Colonic mucosa (tissue), 4 donors: ENCODE results near the gene PARVG. TPM values are rescaled to one million over a fixed set of nuclear protein-coding genes. Genes with fewer than 3 reads are reported as not detected.

ENCODE experiments used
- DNase-seq: peaks from one replicate; pipeline ENCODE4 v3.0.0-alpha.2; 2020
- H3K27ac ChIP-seq: fragments of 200-600 bp; one replicate; pipeline ENCODE4 v1.8.0; 2021
- H3K27me3 ChIP-seq: fragments of 200-600 bp; one replicate; pipeline ENCODE4 v1.8.0; 2021
- H3K36me3 ChIP-seq: fragments of 200-600 bp; one replicate; pipeline ENCODE4 v1.8.0; 2021
- H3K4me1 ChIP-seq: fragments of 200-600 bp; one replicate; pipeline ENCODE4 v1.8.0; 2021; ENCODE audit warnings: mild to moderate bottlenecking
- H3K4me3 ChIP-seq: fragments of 200-600 bp; one replicate; pipeline ENCODE4 v1.8.0; 2021
- H3K9ac ChIP-seq, 2 donors: one replicate each; pipeline ENCODE4 v1.7.0; 2013; ENCODE audit warnings: control low read depth in 2 of 2, low read depth in 2 of 2, low read length in 2 of 2
- H3K9me3 ChIP-seq: fragments of 200-600 bp; one replicate; pipeline ENCODE4 v1.8.0; 2021
- intact Hi-C: fragments of 100-400 bp; cut with DNase I; formaldehyde crosslinking; loops from one replicate; pipeline ENCODE4 v1.14.1; 2022
- total RNA-seq, 2 donors: library from RNA; stranded (reverse); fragmentation: NEBNext Ultra II Directional in 1 of 2; extraction: Animal tissue kit (Norgen Biotek cat#: 25700) in 1 of 2; gene quantifications; one replicate each; pipeline ENCODE4 v1.2.1, GENCODE V29; 2021
- TF ChIP-seq, protein P1 (sequence below): fragments of 200-600 bp; IDR thresholded peaks from one replicate; pipeline ENCODE4 v1.8.0; 2022; ENCODE audit warnings: antibody characterized with exemption, mild to moderate bottlenecking
- donor health status: healthy.
- donor health status: DM: no; HTN: no; CAD: no.
- donor health status: DM: no; HTN: no; CAD: no.

PARVG gene
- total RNA-seq, 2 donors from 2014 or later = 2.4 to 4.1 TPM

DNA sequence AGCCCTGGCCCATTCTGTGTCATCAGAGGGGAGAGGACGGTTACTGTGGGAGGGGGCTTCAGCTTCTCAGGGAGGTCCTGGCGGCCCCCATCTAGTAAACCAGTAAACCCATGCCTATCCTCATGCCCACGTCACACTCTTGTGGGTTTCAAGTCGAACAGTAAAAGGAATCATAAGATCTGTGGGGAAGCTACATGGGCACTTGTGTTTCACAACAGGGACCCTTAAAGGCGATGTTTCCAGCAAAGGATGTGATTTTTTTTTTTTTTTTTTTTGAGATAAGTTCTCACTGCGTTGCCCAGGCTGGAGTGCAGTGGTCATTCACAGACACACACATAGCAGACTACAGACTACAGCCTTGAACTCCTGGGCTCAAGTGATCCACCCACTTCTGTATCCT is 9.2 kb upstream of the PARVG start:
- Histone ChIP-seq H3K4me3 (no peak overlapping the region), H3K27ac (no peak overlapping the region), H3K27me3 (no peaks in the 10 kb centered on the region), H3K9ac (no peak overlapping the region), H3K9me3 (no peaks in the 10 kb centered on the region), H3K36me3 (no peaks in the 10 kb centered on the region), H3K4me1 (no peaks in the 10 kb centered on the region)
- intact Hi-C loops = no loop called here
- DNase-seq = no peak
- TF ChIP-seq, protein P1, sequence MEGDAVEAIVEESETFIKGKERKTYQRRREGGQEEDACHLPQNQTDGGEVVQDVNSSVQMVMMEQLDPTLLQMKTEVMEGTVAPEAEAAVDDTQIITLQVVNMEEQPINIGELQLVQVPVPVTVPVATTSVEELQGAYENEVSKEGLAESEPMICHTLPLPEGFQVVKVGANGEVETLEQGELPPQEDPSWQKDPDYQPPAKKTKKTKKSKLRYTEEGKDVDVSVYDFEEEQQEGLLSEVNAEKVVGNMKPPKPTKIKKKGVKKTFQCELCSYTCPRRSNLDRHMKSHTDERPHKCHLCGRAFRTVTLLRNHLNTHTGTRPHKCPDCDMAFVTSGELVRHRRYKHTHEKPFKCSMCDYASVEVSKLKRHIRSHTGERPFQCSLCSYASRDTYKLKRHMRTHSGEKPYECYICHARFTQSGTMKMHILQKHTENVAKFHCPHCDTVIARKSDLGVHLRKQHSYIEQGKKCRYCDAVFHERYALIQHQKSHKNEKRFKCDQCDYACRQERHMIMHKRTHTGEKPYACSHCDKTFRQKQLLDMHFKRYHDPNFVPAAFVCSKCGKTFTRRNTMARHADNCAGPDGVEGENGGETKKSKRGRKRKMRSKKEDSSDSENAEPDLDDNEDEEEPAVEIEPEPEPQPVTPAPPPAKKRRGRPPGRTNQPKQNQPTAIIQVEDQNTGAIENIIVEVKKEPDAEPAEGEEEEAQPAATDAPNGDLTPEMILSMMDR = no peak

DNA sequence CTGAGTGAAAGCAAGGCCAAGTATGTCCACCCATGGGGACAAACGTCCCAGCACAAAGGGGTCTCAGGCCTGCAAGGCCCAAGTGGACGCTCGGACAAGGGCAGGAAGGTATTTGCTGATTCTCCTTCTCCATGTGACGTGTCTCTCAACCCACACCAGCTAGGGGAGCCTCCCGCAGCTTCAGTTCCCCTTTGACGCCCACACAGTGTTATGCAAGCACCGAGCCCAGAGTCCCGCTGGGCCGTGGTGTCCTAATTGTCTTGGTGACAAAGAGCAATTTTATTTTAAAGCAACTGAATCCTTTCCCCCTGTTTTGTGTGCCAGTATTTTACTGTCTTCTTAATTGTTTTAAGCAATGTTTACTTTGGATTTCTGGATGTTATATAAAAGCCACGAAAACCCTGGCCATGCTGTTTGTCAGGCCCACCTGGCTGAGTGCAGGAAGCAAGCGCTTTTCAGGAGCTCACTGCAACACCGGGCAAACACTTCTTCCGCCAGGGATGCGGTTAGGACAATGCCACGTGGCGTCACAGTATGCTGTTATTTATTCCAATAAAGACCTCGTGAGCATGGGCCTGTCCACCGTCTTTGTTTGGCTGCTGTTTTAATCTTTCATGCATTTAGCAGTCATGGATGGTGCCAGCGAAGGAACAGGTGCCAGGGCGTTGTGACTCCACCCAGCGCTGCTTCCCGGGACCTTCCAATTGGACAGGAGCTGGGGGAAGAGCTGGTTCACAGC is 8.2 kb upstream of the PARVG start:
- no peaks in the 10 kb centered on the region for H3K27me3 ChIP-seq
- no peak overlapping the region for H3K27ac ChIP-seq
- H3K4me1 ChIP-seq = no peaks in the 10 kb centered on the region
- no peaks in the 10 kb centered on the region for H3K36me3 ChIP-seq
- no peaks in the 10 kb centered on the region for H3K9me3 ChIP-seq
- no peak overlapping the region for H3K9ac ChIP-seq
- intact Hi-C loops = no loop called here
- TF ChIP-seq, protein P1 = no peak
- peak; percentile 29 for DNase-seq
- no peak overlapping the region for H3K4me3 ChIP-seq

DNA sequence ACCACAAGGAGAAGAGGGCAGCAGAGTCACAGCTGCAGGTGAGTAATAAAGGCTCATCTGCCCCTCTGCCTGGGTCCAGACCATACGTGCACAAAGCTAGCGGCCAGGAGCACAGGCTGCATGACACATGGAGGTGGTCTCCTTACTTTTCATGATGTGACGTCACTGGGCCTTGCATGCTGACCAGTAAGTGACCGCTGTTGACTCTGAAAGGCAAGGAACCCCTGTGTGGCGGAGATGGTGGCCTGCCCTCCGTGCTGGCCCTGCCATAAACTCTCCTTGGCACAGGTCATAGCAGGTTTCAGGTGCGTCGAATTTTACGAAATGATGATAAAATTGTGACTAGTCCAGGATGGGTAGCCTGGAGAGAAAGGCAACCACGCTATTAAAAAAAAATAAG is 7.6 kb upstream of the PARVG start:
- no peak overlapping the region for H3K9ac ChIP-seq
- no peaks in the 10 kb centered on the region for H3K4me1 ChIP-seq
- intact Hi-C loops = no loop called here
- H3K27me3 ChIP-seq = no peaks in the 10 kb centered on the region
- H3K27ac ChIP-seq = no peak overlapping the region
- H3K4me3 ChIP-seq = no peak overlapping the region
- TF ChIP-seq, protein P1 = no peak
- H3K9me3 ChIP-seq = no peaks in the 10 kb centered on the region
- H3K36me3 ChIP-seq = no peaks in the 10 kb centered on the region
- no peak for DNase-seq

DNA sequence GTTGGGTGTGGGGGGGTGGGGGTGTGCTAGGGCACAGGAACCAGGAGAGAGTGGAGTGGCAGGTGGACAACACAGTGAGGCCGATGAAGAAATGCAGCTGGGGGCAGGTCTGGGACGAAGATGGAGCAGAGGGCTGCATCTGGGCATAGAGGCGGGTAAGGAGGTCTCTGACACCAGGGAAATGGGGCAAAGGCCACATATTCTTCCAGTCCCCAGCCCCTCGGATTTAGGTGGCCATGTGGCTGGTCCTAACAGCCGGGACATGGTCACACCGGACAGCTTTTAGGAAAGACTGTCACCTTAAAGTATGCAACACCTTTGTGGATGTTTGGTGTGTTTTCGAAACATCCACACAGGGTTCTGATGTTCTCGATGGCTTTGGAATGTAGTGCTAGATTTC is 5.0 kb upstream of the PARVG start:
- TF ChIP-seq, protein P1 = no peak
- DNase-seq = no peak
- no peaks in the 10 kb centered on the region for H3K4me1 ChIP-seq
- H3K9ac ChIP-seq = no peak overlapping the region
- no peaks in the 10 kb centered on the region for H3K36me3 ChIP-seq
- H3K27me3 ChIP-seq = no peaks in the 10 kb centered on the region
- intact Hi-C loops = no loop called here
- no peak overlapping the region for H3K4me3 ChIP-seq
- H3K9me3 ChIP-seq = no peaks in the 10 kb centered on the region
- no peak overlapping the region for H3K27ac ChIP-seq

DNA sequence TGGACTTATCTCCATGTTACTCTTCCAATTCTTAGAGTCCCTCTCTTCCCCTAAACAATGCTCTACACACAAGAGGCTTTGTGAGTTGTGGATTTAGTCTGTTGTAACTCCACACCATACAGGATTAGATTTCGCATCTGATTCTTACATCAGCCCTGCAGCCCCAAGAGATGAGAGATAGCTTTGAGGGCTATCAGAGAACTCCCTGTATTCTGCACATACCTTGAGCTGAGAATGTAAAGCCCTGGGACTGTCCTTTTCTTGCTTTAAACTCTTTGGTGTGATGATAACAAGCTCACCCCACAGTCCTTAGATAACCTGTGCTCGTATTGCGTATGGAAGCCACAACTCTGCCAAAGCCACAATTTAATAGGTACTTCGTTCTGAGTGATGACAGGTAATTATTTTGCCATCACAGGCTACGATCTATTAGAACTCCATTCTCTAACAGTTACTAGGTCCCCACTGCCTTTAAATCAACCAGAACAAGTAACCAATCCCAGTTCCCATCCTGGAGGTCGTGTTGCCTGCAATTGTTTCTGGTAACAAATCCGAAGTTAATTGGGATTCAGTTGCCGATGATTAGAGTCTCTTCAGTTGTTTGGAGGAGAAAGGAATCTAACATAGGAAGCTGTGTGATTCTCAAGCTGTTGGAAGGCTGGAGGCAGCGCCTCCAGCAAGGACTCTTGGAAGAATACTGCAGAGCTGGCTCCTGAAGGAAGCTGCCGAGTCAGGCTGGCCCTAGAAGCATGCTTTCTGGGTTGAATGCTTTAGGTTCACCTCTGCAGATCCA is 1.3 kb upstream of the PARVG start:
- H3K27me3 ChIP-seq = no peaks in the 10 kb centered on the region
- intact Hi-C loops = no loop called here
- TF ChIP-seq, protein P1 = no peak

More for the DNA sequence above, 1.3 kb upstream of the PARVG start:
- no peaks in the 10 kb centered on the region for H3K36me3 ChIP-seq
- no peak overlapping the region for H3K4me3 ChIP-seq
- H3K9ac ChIP-seq = no peak overlapping the region
- no peaks in the 10 kb centered on the region for H3K4me1 ChIP-seq
- no peak overlapping the region for H3K27ac ChIP-seq
- no peak for DNase-seq
- H3K9me3 ChIP-seq = no peaks in the 10 kb centered on the region
